A673 (cell line): ENCODE results near the gene TRPC3.

Experiments
- EZH2 ChIP-seq: fragments of 200-600 bp; sonication (generic); IDR thresholded peaks from 2 replicates; pipeline ENCODE4 v1.6.1; 2017; ENCODE audit warnings: borderline replicate concordance, low read depth, mild to moderate bottlenecking, mixed read lengths, antibody characterized with exemption, low read length; ENCODE audit not compliant: poor library complexity, severe bottlenecking
- TF ChIP-seq, protein P1 (sequence below): fragments of 300-800, 200-600 bp; sonication (generic); conservative IDR thresholded peaks from 2 replicates; pipeline ENCODE4 v1.5.1; 2017; ENCODE audit warnings: low read depth, mild to moderate bottlenecking, antibody characterized with exemption, low read length, moderate library complexity, mixed read lengths

DNA sequence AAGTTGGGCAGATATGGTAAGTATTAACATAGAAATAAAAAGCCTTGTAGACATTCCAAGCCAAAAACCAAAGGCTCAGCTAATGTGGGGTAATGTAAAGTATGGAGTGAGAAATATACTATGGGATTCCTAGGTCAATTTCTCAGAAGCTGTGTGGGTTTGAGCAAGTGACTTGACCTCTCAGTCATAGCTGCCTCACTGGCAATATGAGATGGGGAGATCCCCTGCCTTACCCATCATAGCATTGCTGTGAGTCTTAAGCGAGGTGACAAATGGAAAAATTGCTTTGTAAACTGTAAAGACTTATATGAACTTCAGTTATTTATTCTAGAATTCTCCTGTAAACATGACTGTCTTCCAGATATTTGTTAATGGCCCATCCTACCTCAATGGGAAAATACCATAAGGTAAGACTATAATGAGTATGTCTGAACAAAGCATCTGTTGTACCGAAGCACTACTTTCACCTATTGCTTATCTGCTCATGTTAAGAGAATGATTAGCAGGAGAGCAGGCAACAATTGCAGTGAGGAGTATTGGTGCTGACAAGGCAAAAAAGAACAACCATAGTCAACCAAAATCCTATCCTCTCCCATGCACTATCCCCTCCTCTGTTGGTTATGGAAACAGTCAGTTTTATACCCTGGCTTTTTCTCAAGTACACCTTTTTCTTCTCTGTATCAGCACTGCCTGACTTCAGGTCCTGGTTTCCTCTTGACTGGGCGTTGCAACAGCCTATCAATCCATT lies 44.1 kb upstream of the TRPC3 start:
- TF ChIP-seq, protein P1, sequence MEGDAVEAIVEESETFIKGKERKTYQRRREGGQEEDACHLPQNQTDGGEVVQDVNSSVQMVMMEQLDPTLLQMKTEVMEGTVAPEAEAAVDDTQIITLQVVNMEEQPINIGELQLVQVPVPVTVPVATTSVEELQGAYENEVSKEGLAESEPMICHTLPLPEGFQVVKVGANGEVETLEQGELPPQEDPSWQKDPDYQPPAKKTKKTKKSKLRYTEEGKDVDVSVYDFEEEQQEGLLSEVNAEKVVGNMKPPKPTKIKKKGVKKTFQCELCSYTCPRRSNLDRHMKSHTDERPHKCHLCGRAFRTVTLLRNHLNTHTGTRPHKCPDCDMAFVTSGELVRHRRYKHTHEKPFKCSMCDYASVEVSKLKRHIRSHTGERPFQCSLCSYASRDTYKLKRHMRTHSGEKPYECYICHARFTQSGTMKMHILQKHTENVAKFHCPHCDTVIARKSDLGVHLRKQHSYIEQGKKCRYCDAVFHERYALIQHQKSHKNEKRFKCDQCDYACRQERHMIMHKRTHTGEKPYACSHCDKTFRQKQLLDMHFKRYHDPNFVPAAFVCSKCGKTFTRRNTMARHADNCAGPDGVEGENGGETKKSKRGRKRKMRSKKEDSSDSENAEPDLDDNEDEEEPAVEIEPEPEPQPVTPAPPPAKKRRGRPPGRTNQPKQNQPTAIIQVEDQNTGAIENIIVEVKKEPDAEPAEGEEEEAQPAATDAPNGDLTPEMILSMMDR: no peak
- no peak for TF ChIP-seq EZH2
